CD4-positive, alpha-beta T cell (primary cell): ENCODE data around the gene BCAS2. TPM values are rescaled to one million over a fixed set of nuclear protein-coding genes. Genes with fewer than 3 reads are reported as not detected.

Experiments
- ATAC-seq: fragments of 200-7000 bp; cut with Tn5 transposase; one replicate; pipeline ENCODE4 v1.10.0; 2022; ENCODE audit warnings: mild to moderate bottlenecking; ENCODE audit not compliant: poor library complexity
- CTCF ChIA-PET: fragments of 350-600 bp; sonication (Branson Sonifier 250); formaldehyde crosslinking; loops from one replicate; lab custom pipeline; 2021; ENCODE audit warnings: antibody characterized with exemption, inconsistent platforms; lab: Charles Lee
- POLR2A ChIA-PET: fragments of 350-600 bp; sonication (Branson Sonifier 250); formaldehyde crosslinking; loops from one replicate; lab custom pipeline; 2021; ENCODE audit warnings: antibody characterized with exemption, inconsistent platforms; lab: Charles Lee
- DNase-seq, 14 experiments: peaks; one replicate each; pipeline ENCODE4 v3.0.0-alpha.2; 2013 to 2020; ENCODE audit warnings: mixed read lengths in 2 of 14
- H3K27ac ChIP-seq, 2 donors: one replicate each; pipeline versions ENCODE4 v1.5.1 to v1.7.0; 2013; ENCODE audit warnings: low read length in 2 of 2, low read depth in 1 of 2, mild to moderate bottlenecking in 1 of 2
- H3K27me3 ChIP-seq, 2 experiments: 1 replicate in 1 of 2; 2 replicates in 1 of 2; pipeline versions ENCODE4 v1.6.1 to v1.7.0; 2013; ENCODE audit warnings: low read length in 2 of 2, control low read depth in 1 of 2, mild to moderate bottlenecking in 1 of 2, moderate library complexity in 1 of 2; ENCODE audit not compliant: insufficient read depth in 2 of 2, control insufficient read depth in 1 of 2
- H3K36me3 ChIP-seq: one replicate; pipeline ENCODE4 v1.6.1; 2013; ENCODE audit warnings: low read length, control low read depth; ENCODE audit not compliant: insufficient read depth
- H3K4me1 ChIP-seq: one replicate; pipeline ENCODE4 v1.6.1; 2013; ENCODE audit warnings: low read length, control low read depth; ENCODE audit not compliant: insufficient read depth
- H3K4me3 ChIP-seq: one replicate; pipeline ENCODE4 v1.5.1; 2013; ENCODE audit warnings: mild to moderate bottlenecking, low read length, moderate library complexity
- H3K9me3 ChIP-seq, 2 experiments: 1 replicate in 1 of 2; 2 replicates in 1 of 2; pipeline versions ENCODE4 v1.6.1 to v1.7.0; 2013; ENCODE audit warnings: low read length in 2 of 2, mild to moderate bottlenecking in 2 of 2, control low read depth in 1 of 2, moderate library complexity in 1 of 2; ENCODE audit not compliant: control insufficient read depth in 1 of 2, insufficient read depth in 1 of 2
- H3K27ac Mint-ChIP-seq: one replicate; pipeline ENCODE4 v1.8.0; 2020; ENCODE audit warnings: mixed read lengths
- H3K27me3 Mint-ChIP-seq: one replicate; pipeline ENCODE4 v1.8.0; 2021; ENCODE audit warnings: mixed read lengths
- H3K36me3 Mint-ChIP-seq: one replicate; pipeline ENCODE4 v1.8.0; 2021; ENCODE audit warnings: low read depth, mixed read lengths
- H3K4me1 Mint-ChIP-seq: one replicate; pipeline ENCODE4 v1.8.0; 2021; ENCODE audit warnings: low read depth, mixed read lengths
- H3K4me3 Mint-ChIP-seq: one replicate; pipeline ENCODE4 v1.8.0; 2020; ENCODE audit warnings: mild to moderate bottlenecking, mixed read lengths
- H3K9me3 Mint-ChIP-seq: one replicate; pipeline ENCODE4 v1.8.0; 2020; ENCODE audit warnings: mixed read lengths
- intact Hi-C, 2 experiments: fragments of 100-400 bp; cut with DNase I in 1 of 2; cut with micrococcal nuclease in 1 of 2; formaldehyde crosslinking; loops; one replicate each; pipeline versions ENCODE4 v1.15.1 to v1.9.0; 2023 to 2025; cut with DNase I, micrococcal nuclease
- total RNA-seq, 174 experiments: library from RNA in 2 of 174; stranded (reverse) in 2 of 174; gene quantifications; one replicate each; pipeline ENCODE4 v1.2.3 and lab custom pipeline; 2021 to 2026
- TF ChIP-seq, protein P1 (sequence below): fragments of 200-600 bp; IDR thresholded peaks from one replicate; pipeline ENCODE4 v1.8.0; 2022; ENCODE audit warnings: antibody characterized with exemption, mild to moderate bottlenecking

Gene BCAS2
- total RNA-seq, 2 experiments from 2014 or later, result 109 to 111 TPM

DNA sequence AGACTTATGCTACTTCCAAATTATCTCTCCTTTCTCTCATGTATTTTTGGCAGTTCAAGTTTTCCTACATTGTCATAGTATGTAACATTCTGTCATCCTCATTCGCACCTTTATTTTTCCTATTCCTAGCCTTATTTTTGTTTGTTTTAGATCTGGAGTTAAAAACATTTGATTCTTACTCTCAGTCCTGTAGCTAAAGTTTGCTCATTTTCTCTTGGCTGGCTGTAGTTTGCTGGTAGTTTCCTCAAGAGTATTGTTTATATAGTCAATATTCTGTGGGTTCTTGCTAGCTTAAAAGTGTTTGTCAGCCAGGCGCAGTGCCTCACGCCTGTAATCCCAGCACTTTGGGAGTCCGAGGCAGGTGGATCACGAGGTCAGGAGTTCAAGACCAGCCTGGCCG is 40.6 kb downstream of the BCAS2 start:
- DNase-seq (no peak), ATAC-seq (no peak)
- CTCF ChIA-PET, result no interaction called here
- Mint-ChIP-seq H3K36me3 (no peaks in the 10 kb centered on the region), H3K27me3 (no peaks in the 10 kb centered on the region), H3K4me3 (no peak overlapping the region), H3K4me1 (no peaks in the 10 kb centered on the region), H3K9me3 (no peaks in the 10 kb centered on the region), H3K27ac (no peak overlapping the region)
- TF ChIP-seq, protein P1, sequence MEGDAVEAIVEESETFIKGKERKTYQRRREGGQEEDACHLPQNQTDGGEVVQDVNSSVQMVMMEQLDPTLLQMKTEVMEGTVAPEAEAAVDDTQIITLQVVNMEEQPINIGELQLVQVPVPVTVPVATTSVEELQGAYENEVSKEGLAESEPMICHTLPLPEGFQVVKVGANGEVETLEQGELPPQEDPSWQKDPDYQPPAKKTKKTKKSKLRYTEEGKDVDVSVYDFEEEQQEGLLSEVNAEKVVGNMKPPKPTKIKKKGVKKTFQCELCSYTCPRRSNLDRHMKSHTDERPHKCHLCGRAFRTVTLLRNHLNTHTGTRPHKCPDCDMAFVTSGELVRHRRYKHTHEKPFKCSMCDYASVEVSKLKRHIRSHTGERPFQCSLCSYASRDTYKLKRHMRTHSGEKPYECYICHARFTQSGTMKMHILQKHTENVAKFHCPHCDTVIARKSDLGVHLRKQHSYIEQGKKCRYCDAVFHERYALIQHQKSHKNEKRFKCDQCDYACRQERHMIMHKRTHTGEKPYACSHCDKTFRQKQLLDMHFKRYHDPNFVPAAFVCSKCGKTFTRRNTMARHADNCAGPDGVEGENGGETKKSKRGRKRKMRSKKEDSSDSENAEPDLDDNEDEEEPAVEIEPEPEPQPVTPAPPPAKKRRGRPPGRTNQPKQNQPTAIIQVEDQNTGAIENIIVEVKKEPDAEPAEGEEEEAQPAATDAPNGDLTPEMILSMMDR, result no peak
- H3K4me1 ChIP-seq, result no peaks in the 10 kb centered on the region
- H3K27me3 ChIP-seq, result no peaks in the 10 kb centered on the region
- no peaks in the 10 kb centered on the region for H3K36me3 ChIP-seq
- POLR2A ChIA-PET, result no interaction called here
- no peak overlapping the region for H3K4me3 ChIP-seq
- no peaks in the 10 kb centered on the region for H3K9me3 ChIP-seq
- intact Hi-C loops, result no loop called here
- no peak overlapping the region for H3K27ac ChIP-seq

DNA sequence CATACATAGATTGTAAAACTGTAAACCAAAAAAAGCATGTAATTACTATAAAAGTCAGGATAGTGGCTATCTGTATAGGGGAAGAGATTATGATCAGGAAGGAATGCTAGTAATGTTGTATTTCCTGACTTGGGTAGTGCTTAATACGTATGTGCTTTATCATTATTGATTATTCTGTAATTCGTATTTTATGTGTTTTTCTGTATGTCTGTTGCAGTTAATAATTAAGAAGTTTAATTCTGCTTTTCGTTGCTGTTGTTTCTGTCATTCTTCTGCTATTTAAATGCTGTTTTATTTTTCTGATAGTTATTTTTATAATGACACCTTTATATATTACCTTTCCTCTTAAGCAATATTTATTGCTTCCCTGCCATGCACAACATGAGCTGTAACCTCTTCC is 41.1 kb downstream of the BCAS2 start:
- Histone ChIP-seq H3K27me3 (no peaks in the 10 kb centered on the region), H3K27ac (no peak overlapping the region), H3K36me3 (no peaks in the 10 kb centered on the region), H3K9me3 (no peaks in the 10 kb centered on the region), H3K4me1 (no peaks in the 10 kb centered on the region), H3K4me3 (no peak overlapping the region)
- TF ChIP-seq, protein P1, result no peak
- Mint-ChIP-seq H3K4me3 (no peak overlapping the region), H3K27ac (no peak overlapping the region), H3K27me3 (no peaks in the 10 kb centered on the region), H3K36me3 (no peaks in the 10 kb centered on the region), H3K9me3 (no peaks in the 10 kb centered on the region), H3K4me1 (no peaks in the 10 kb centered on the region)
- DNase-seq, result no peak
- POLR2A ChIA-PET, result no interaction called here
- CTCF ChIA-PET, result no interaction called here
- intact Hi-C loops, result no loop called here
- ATAC-seq, result no peak

DNA sequence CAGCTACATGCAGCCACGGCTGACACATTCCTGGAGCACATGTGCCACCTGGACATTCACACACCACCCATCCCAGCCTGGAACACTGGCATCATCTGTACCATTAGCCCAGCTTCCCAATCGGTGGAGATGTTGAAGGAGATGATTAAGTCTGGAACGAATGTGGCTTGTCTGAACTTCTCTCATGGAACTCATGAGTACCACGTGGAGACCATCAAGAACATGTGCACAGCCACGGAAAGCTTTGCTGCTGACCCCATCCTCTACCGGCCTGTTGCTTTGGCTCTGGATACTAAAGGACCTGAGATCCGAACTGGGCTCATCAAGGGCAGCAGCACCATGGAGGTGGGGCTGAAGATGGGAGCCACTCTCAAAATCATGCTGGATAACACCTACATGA is 45.4 kb downstream of the BCAS2 start:
- DNase-seq, result no peak
- no peaks in the 10 kb centered on the region for H3K36me3 Mint-ChIP-seq
- no peaks in the 10 kb centered on the region for H3K9me3 ChIP-seq
- no peaks in the 10 kb centered on the region for H3K27me3 ChIP-seq
- no peaks in the 10 kb centered on the region for H3K4me1 Mint-ChIP-seq
- no peaks in the 10 kb centered on the region for H3K9me3 Mint-ChIP-seq
- no peak overlapping the region for H3K4me3 ChIP-seq
- ChIA-PET POLR2A (no interaction called here), CTCF (no interaction called here)
- H3K36me3 ChIP-seq, result no peaks in the 10 kb centered on the region
- ATAC-seq, result no peak
- no peaks in the 10 kb centered on the region for H3K27me3 Mint-ChIP-seq
- H3K4me3 Mint-ChIP-seq, result no peak overlapping the region
- intact Hi-C loops, result no loop called here
- H3K27ac Mint-ChIP-seq, result no peak overlapping the region
- H3K4me1 ChIP-seq, result no peaks in the 10 kb centered on the region
- TF ChIP-seq, protein P1, result no peak
- no peak overlapping the region for H3K27ac ChIP-seq
